Activated CD4-positive, alpha-beta T cell treated with anti-CD3 and anti-CD28 coated beads, Interleukin-2, amount 10 ng/mL, durations not matched to agents 24 days and 14 days (primary cell): ENCODE results near the gene DCBLD2. TPM values are rescaled to one million over a fixed set of nuclear protein-coding genes. Genes with fewer than 3 reads are reported as not detected.

Experiments used
- DNase-seq: peaks from one replicate; pipeline ENCODE4 v3.0.0; 2022
- H3K27ac Mint-ChIP-seq: one replicate; pipeline ENCODE4 v1.8.0; 2022; ENCODE audit warnings: mild to moderate bottlenecking, mixed read lengths
- H3K27me3 Mint-ChIP-seq: one replicate; pipeline ENCODE4 v1.8.0; 2022; ENCODE audit warnings: mixed read lengths
- H3K36me3 Mint-ChIP-seq: one replicate; pipeline ENCODE4 v1.8.0; 2022; ENCODE audit warnings: low read depth, mild to moderate bottlenecking, mixed read lengths
- H3K4me1 Mint-ChIP-seq: one replicate; pipeline ENCODE4 v1.8.0; 2021; ENCODE audit warnings: mixed read lengths
- H3K4me3 Mint-ChIP-seq: one replicate; pipeline ENCODE4 v1.8.0; 2022; ENCODE audit warnings: mild to moderate bottlenecking, moderate library complexity, mixed read lengths
- H3K9me3 Mint-ChIP-seq: one replicate; pipeline ENCODE4 v1.8.0; 2021; ENCODE audit warnings: mixed read lengths
- intact Hi-C: fragments of 100-400 bp; cut with micrococcal nuclease; formaldehyde crosslinking; loops from one replicate; pipeline ENCODE4 v1.15.1; 2023
- total RNA-seq: library from RNA; stranded (reverse); gene quantifications from 2 replicates; pipeline ENCODE4 v1.2.3, GENCODE V29; 2022

The DCBLD2 gene
- total RNA-seq, 1 donor from 2014 or later, result 2.7 TPM

GRCh38 chr3:98746122-98746521 is 155.4 kb downstream of the DCBLD2 start:
- no peak overlapping the region for H3K27ac Mint-ChIP-seq
- no peaks in the 10 kb centered on the region for H3K36me3 Mint-ChIP-seq
- H3K4me3 Mint-ChIP-seq, result no peak overlapping the region
- no peaks in the 10 kb centered on the region for H3K9me3 Mint-ChIP-seq
- H3K27me3 Mint-ChIP-seq, result peaks cover 21% of the 10 kb centered on the region
- intact Hi-C loops, result no loop called here
- DNase-seq, result no peak
- no peaks in the 10 kb centered on the region for H3K4me1 Mint-ChIP-seq

Other genes with a start within 250 kb of the DCBLD2 start
- 0.19 TPM in 1 of 2 replicates, not detected in the other for gene ST3GAL6, start 138.4 kb downstream of the DCBLD2 start, total RNA-seq